ENCODE measurements around the gene HOXC6.
"Not testable (repeated sequence)": the region's sequence is repeated elsewhere in the genome, so short reads cannot be mapped to it uniquely, and the experiment has no call there.

The HOXC6 gene

DNA sequence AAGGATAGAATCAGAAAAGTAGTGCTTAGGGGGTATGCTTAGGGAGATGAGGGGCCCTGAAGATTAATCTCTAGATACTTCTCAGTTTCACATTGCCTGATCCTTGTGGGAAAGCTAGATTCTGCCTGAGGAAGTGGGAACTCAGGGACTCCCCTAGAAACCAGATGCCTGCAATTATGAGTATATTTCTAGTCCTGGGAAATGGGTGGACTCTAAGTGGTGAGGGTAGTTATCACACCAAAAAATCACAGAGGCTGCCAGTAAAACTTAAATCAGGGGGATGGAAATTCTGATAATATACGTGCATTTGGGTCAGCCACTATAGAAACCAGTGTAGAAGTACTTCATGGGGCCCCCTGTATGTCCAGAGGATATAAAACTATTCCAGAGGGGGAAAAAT is 43.7 kb downstream of the HOXC6 start:
- H3K4me3 ChIP-seq (ENCODE audit: severe bottlenecking): no peak overlapping the region
- peaks cover 8% of the 10 kb centered on the region for H3K4me1 ChIP-seq (ENCODE audit: insufficient read depth, poor library complexity, severe bottlenecking)
- no peak for DNase-seq (ENCODE audit: low spot score)
- H3K9me3 ChIP-seq (ENCODE audit: severe bottlenecking): no peaks in the 10 kb centered on the region
- TF ChIP-seq, protein P1, sequence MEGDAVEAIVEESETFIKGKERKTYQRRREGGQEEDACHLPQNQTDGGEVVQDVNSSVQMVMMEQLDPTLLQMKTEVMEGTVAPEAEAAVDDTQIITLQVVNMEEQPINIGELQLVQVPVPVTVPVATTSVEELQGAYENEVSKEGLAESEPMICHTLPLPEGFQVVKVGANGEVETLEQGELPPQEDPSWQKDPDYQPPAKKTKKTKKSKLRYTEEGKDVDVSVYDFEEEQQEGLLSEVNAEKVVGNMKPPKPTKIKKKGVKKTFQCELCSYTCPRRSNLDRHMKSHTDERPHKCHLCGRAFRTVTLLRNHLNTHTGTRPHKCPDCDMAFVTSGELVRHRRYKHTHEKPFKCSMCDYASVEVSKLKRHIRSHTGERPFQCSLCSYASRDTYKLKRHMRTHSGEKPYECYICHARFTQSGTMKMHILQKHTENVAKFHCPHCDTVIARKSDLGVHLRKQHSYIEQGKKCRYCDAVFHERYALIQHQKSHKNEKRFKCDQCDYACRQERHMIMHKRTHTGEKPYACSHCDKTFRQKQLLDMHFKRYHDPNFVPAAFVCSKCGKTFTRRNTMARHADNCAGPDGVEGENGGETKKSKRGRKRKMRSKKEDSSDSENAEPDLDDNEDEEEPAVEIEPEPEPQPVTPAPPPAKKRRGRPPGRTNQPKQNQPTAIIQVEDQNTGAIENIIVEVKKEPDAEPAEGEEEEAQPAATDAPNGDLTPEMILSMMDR (IDR thresholded peaks at IDR 0.05; ENCODE audit: poor library complexity, severe bottlenecking): no peak
- H3K36me3 ChIP-seq (ENCODE audit: low read depth): no peaks in the 10 kb centered on the region
- H3K27me3 ChIP-seq (ENCODE audit: insufficient read depth, poor library complexity, severe bottlenecking): no peaks in the 10 kb centered on the region
- no peak overlapping the region for H3K27ac ChIP-seq (ENCODE audit: poor library complexity, severe bottlenecking)
- no peak for ATAC-seq (ENCODE audit: low read depth)

GRCh38 chr12:54074308-54074707 is 46.1 kb downstream of the HOXC6 start:
- DNase-seq (ENCODE audit: low spot score) (no peak), ATAC-seq (ENCODE audit: low read depth) (no peak)
- H3K4me3 ChIP-seq (ENCODE audit: severe bottlenecking): no peak overlapping the region
- no peaks in the 10 kb centered on the region for H3K27me3 ChIP-seq (ENCODE audit: insufficient read depth, poor library complexity, severe bottlenecking)
- H3K4me1 ChIP-seq (ENCODE audit: insufficient read depth, poor library complexity, severe bottlenecking): no peaks in the 10 kb centered on the region
- TF ChIP-seq, protein P1 (IDR thresholded peaks at IDR 0.05; ENCODE audit: poor library complexity, severe bottlenecking): no peak
- H3K27ac ChIP-seq (ENCODE audit: poor library complexity, severe bottlenecking): no peak overlapping the region
- H3K9me3 ChIP-seq (ENCODE audit: severe bottlenecking): no peaks in the 10 kb centered on the region
- H3K36me3 ChIP-seq (ENCODE audit: low read depth): no peaks in the 10 kb centered on the region

DNA sequence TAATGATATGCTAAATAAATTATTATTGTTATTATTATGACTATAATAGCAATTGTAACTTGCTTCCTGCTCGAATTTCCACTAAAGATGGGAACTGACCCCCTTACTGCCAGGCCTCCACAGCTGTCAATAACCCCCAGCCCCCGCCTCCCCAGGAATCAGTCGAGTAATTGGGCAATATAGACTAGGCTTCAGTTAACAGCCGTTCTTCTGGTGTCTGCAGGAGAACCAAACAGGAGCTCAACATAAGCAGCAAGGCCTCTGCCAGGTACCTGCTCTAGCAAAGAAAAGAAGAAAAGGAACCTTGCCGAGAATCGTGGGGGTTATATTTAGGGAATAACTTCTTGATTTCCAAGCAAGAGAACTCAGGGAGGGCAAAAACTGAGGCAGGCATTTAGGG is 47.2 kb downstream of the HOXC6 start:
- no peaks in the 10 kb centered on the region for H3K9me3 ChIP-seq (ENCODE audit: severe bottlenecking)
- H3K4me1 ChIP-seq (ENCODE audit: insufficient read depth, poor library complexity, severe bottlenecking): no peaks in the 10 kb centered on the region
- ATAC-seq (ENCODE audit: low read depth) (no peak), DNase-seq (ENCODE audit: low spot score) (no peak)
- H3K27ac ChIP-seq (ENCODE audit: poor library complexity, severe bottlenecking): no peak overlapping the region
- H3K4me3 ChIP-seq (ENCODE audit: severe bottlenecking): no peak overlapping the region
- TF ChIP-seq, protein P1 (IDR thresholded peaks at IDR 0.05; ENCODE audit: poor library complexity, severe bottlenecking): no peak
- H3K36me3 ChIP-seq (ENCODE audit: low read depth): no peaks in the 10 kb centered on the region
- H3K27me3 ChIP-seq (ENCODE audit: insufficient read depth, poor library complexity, severe bottlenecking): no peaks in the 10 kb centered on the region

DNA sequence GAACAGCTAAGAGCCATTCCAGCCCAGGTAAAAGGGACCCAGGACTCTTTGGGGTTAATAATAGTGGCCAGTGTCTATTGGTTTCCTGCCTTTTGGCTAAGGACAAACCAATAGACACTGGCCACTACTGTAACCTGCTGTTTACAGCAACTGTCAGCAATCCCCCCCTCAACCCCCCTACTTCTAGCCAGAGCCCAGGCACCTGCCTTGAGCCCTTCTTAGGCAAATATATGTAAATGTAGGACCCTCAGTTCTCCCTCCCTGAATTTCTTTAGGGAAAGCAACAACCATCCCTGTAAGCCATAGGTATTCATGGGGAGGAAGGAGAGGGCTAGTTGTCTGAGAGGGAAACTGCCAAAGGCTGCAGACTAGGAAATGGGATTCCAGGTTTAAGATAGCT is 47.7 kb downstream of the HOXC6 start:
- no peaks in the 10 kb centered on the region for H3K9me3 ChIP-seq (ENCODE audit: severe bottlenecking)
- no peaks in the 10 kb centered on the region for H3K4me1 ChIP-seq (ENCODE audit: insufficient read depth, poor library complexity, severe bottlenecking)
- DNase-seq (ENCODE audit: low spot score) (no peak), ATAC-seq (ENCODE audit: low read depth) (no peak)
- no peaks in the 10 kb centered on the region for H3K27me3 ChIP-seq (ENCODE audit: insufficient read depth, poor library complexity, severe bottlenecking)
- no peaks in the 10 kb centered on the region for H3K36me3 ChIP-seq (ENCODE audit: low read depth)
- no peak overlapping the region for H3K4me3 ChIP-seq (ENCODE audit: severe bottlenecking)
- H3K27ac ChIP-seq (ENCODE audit: poor library complexity, severe bottlenecking): no peak overlapping the region
- TF ChIP-seq, protein P1 (IDR thresholded peaks at IDR 0.05; ENCODE audit: poor library complexity, severe bottlenecking): no peak

DNA sequence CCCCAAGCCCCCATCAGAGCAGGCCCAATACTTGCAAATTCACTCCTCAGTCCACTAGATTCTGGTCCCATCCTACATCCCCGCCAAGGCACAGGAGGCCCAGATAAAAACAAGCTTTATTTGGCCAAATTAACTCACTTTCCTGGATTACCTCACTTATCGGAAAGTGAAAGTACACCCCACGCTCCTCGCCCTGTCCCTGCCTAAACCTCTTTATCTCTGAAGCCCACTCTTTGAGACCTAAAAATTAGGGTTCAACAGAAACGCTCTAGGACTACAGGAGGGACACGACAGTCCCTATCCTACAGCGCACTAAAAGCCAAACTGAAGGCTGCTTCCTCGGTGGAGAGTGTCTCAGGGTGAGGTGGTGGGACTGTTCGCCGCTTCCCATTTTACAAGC is 49.6 kb downstream of the HOXC6 start:
- not testable (repeated sequence) for H3K27me3 ChIP-seq (ENCODE audit: insufficient read depth, poor library complexity, severe bottlenecking); H3K27ac ChIP-seq (ENCODE audit: poor library complexity, severe bottlenecking); H3K9me3 ChIP-seq (ENCODE audit: severe bottlenecking); ATAC-seq (ENCODE audit: low read depth); DNase-seq (ENCODE audit: low spot score); H3K4me1 ChIP-seq (ENCODE audit: insufficient read depth, poor library complexity, severe bottlenecking); H3K4me3 ChIP-seq (ENCODE audit: severe bottlenecking); H3K36me3 ChIP-seq (ENCODE audit: low read depth)

DNA sequence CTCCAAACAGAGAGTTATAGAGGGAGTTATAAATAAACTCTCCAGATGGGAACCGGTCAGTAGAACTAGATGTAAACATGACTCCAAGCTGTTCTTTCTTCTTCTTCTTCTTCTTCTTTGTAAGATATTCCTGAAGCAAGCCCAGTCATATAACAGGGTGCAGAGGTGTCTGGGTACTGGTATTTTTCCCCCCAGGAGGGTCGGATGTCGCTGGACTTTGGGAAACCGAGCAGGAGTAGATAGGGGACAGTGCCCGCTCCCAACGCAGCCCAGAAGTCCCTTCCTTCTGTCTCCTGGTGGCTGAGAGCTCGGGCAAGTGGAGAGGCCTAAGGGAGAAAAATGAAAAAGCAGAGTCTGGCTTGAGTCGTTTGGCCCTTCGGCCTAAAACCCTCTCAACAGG is 50.9 kb downstream of the HOXC6 start:
- ATAC-seq (ENCODE audit: low read depth); H3K36me3 ChIP-seq (ENCODE audit: low read depth); H3K4me1 ChIP-seq (ENCODE audit: insufficient read depth, poor library complexity, severe bottlenecking); H3K27ac ChIP-seq (ENCODE audit: poor library complexity, severe bottlenecking); H3K27me3 ChIP-seq (ENCODE audit: insufficient read depth, poor library complexity, severe bottlenecking); DNase-seq (ENCODE audit: low spot score); H3K4me3 ChIP-seq (ENCODE audit: severe bottlenecking); H3K9me3 ChIP-seq (ENCODE audit: severe bottlenecking): not testable (repeated sequence)
